Measurements from ENCODE around the gene WWOX.

DNA sequence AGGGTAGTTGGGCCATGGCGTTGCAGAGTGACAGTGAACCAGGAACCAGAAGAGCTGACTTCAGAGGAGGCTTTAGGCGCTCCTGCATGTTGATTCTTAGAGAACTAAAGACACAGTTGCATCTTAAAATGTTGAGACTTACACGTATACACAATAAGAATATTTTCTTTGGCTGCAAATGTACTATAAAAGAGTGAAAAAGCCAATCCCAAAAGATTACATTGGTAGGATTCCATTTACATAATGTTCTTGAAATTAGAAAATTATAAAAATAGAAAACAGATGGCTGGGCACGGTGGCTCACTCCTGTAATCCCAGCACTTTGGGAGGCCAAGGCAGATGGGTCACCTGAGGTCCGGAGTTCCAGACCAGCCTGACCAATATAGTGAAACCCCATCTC, 738.8 kb downstream of the WWOX start:
- TF ChIP-seq, protein P1, sequence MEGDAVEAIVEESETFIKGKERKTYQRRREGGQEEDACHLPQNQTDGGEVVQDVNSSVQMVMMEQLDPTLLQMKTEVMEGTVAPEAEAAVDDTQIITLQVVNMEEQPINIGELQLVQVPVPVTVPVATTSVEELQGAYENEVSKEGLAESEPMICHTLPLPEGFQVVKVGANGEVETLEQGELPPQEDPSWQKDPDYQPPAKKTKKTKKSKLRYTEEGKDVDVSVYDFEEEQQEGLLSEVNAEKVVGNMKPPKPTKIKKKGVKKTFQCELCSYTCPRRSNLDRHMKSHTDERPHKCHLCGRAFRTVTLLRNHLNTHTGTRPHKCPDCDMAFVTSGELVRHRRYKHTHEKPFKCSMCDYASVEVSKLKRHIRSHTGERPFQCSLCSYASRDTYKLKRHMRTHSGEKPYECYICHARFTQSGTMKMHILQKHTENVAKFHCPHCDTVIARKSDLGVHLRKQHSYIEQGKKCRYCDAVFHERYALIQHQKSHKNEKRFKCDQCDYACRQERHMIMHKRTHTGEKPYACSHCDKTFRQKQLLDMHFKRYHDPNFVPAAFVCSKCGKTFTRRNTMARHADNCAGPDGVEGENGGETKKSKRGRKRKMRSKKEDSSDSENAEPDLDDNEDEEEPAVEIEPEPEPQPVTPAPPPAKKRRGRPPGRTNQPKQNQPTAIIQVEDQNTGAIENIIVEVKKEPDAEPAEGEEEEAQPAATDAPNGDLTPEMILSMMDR (IDR thresholded peaks at IDR 0.05; ENCODE audit: low read length) = no peak
- no peak for TF ChIP-seq EZH2 (optimal IDR thresholded peaks at IDR 0.05; ENCODE audit: low read depth, low read length)

Data from MM.1S (cell line).